HepG2 (cell line): ENCODE data around the gene SNX22. TPM values are rescaled to one million over a fixed set of nuclear protein-coding genes. Genes with fewer than 3 reads are reported as not detected.

Experiments
- AKAP8 ChIP-seq: sonication (generic); formaldehyde crosslinking; IDR thresholded peaks from 2 replicates; pipeline ENCODE4 v1.5.1; 2020; ENCODE audit warnings: mild to moderate bottlenecking, missing genetic modification reagents
- HHEX ChIP-seq: IDR thresholded peaks from 2 replicates; pipeline ENCODE4 v1.6.1; 2016; ENCODE audit warnings: control low read depth
- KDM2A ChIP-seq: sonication (generic); formaldehyde crosslinking; IDR thresholded peaks from 2 replicates; pipeline ENCODE4 v1.4.0; 2020; ENCODE audit warnings: low read depth, missing genetic modification reagents, borderline replicate concordance
- MIER2 ChIP-seq: IDR thresholded peaks from 2 replicates; pipeline ENCODE4 v1.6.1; 2016; ENCODE audit warnings: missing biosample characterization, missing genetic modification reagents
- polyA plus RNA-seq, 8 experiments: library from polyadenylated mRNA; depleted of rRNA in 3 of 8; stranded (reverse) in 7 of 8; unstranded in 1 of 8; fragments of >200 nt; fragmentation: Illumina TruSeq in 4 of 8; extraction: Trizol in 4 of 8; gene quantifications; 2 replicates each; pipeline versions ENCODE4 v1.2.1 to v1.2.3, GENCODE V29; 2011 to 2016; ENCODE audit warnings: low read depth in 4 of 8, missing spikeins in 1 of 8, mixed read lengths in 1 of 8; ENCODE audit not compliant: insufficient read depth in 1 of 8
- total RNA-seq, 5 experiments: library from RNA; depleted of rRNA; stranded (reverse); fragments of >200 nt; fragmentation: Illumina TruSeq; extraction: Trizol; gene quantifications; 2 replicates each; pipeline ENCODE4 v1.2.3, GENCODE V29; 2016; ENCODE audit warnings: low read depth in 1 of 5
- TF ChIP-seq, protein P1 (sequence below): IDR thresholded peaks from 2 replicates; pipeline ENCODE4 v1.4.0; 2020; ENCODE audit warnings: mild to moderate bottlenecking, missing genetic modification reagents
- TF ChIP-seq, protein P2 (sequence below): sonication (generic); formaldehyde crosslinking; IDR thresholded peaks from 2 replicates; pipeline ENCODE4 v1.4.0; 2020; ENCODE audit warnings: missing genetic modification reagents, mild to moderate bottlenecking, borderline replicate concordance
- TF ChIP-seq, protein P3 (sequence below): sonication (generic); formaldehyde crosslinking; conservative IDR thresholded peaks from 2 replicates; pipeline ENCODE4 v1.4.0; 2020; ENCODE audit warnings: mild to moderate bottlenecking, missing genetic modification reagents, moderate library complexity
- TF ChIP-seq, protein P4 (sequence below): sonication (generic); formaldehyde crosslinking; IDR thresholded peaks from 2 replicates; pipeline ENCODE4; 2020; ENCODE audit warnings: missing genetic modification reagents, mild to moderate bottlenecking, borderline replicate concordance
- TF ChIP-seq, protein P5 (sequence below): sonication (generic); formaldehyde crosslinking; IDR thresholded peaks from 2 replicates; pipeline ENCODE4 v1.5.1; 2020; ENCODE audit warnings: missing genetic modification reagents, mild to moderate bottlenecking, borderline replicate concordance
- TF ChIP-seq, protein P6 (sequence below): sonication (generic); formaldehyde crosslinking; IDR thresholded peaks from 2 replicates; pipeline ENCODE4 v1.4.0; 2020; ENCODE audit warnings: missing genetic modification reagents, borderline replicate concordance

The SNX22 gene
- total and polyA plus RNA-seq, 2 of the 13 experiments (the other 11 are each of a cell fraction or from before 2014, with no cell fraction given), result 2.3 to 5.5 TPM

DNA sequence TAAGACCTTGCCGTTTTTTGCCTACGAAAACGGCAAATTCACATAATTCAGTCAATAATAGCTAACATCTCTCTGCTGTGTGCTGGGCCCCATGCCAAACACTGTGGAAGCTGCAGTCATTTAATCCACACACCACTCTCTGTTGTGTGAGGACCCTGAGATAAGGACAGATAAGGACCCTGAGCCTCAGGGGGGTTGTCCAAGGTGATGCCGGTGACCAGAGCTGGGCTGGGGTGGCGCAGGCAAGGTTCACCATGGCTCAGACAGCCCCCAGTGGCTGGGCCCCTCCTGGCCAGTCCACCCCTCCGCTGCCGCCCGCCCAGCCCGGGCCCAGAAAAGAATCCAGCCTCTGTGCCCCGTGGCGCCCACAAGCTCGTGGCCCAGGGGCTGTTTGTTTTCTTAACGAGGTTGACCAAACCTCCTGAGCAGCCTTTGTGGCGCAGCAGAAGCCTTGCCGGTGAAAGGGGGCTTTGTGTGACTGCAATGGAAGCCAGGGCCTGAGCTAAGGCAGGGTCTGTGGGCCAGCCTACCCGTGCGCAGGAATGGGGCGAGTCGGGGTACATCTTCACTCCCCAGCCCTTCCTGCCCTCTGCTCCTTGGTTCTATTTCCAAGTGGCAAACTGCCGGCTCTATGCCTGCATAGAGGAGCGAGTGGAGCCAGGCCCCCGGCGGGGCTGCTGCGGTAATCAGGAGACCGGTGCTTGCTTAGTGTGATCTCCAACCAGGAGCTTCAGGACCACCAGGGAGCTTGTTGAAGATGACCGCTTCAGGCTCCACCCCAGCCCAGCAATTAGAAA is 4.4 kb upstream of the SNX22 start (continued):
- TF ChIP-seq, protein P1, sequence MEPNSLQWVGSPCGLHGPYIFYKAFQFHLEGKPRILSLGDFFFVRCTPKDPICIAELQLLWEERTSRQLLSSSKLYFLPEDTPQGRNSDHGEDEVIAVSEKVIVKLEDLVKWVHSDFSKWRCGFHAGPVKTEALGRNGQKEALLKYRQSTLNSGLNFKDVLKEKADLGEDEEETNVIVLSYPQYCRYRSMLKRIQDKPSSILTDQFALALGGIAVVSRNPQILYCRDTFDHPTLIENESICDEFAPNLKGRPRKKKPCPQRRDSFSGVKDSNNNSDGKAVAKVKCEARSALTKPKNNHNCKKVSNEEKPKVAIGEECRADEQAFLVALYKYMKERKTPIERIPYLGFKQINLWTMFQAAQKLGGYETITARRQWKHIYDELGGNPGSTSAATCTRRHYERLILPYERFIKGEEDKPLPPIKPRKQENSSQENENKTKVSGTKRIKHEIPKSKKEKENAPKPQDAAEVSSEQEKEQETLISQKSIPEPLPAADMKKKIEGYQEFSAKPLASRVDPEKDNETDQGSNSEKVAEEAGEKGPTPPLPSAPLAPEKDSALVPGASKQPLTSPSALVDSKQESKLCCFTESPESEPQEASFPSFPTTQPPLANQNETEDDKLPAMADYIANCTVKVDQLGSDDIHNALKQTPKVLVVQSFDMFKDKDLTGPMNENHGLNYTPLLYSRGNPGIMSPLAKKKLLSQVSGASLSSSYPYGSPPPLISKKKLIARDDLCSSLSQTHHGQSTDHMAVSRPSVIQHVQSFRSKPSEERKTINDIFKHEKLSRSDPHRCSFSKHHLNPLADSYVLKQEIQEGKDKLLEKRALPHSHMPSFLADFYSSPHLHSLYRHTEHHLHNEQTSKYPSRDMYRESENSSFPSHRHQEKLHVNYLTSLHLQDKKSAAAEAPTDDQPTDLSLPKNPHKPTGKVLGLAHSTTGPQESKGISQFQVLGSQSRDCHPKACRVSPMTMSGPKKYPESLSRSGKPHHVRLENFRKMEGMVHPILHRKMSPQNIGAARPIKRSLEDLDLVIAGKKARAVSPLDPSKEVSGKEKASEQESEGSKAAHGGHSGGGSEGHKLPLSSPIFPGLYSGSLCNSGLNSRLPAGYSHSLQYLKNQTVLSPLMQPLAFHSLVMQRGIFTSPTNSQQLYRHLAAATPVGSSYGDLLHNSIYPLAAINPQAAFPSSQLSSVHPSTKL (CRISPR knock-in tag), result peak; percentile 58; the same call in 1 of the 2 replicates
- TF ChIP-seq, protein P2, sequence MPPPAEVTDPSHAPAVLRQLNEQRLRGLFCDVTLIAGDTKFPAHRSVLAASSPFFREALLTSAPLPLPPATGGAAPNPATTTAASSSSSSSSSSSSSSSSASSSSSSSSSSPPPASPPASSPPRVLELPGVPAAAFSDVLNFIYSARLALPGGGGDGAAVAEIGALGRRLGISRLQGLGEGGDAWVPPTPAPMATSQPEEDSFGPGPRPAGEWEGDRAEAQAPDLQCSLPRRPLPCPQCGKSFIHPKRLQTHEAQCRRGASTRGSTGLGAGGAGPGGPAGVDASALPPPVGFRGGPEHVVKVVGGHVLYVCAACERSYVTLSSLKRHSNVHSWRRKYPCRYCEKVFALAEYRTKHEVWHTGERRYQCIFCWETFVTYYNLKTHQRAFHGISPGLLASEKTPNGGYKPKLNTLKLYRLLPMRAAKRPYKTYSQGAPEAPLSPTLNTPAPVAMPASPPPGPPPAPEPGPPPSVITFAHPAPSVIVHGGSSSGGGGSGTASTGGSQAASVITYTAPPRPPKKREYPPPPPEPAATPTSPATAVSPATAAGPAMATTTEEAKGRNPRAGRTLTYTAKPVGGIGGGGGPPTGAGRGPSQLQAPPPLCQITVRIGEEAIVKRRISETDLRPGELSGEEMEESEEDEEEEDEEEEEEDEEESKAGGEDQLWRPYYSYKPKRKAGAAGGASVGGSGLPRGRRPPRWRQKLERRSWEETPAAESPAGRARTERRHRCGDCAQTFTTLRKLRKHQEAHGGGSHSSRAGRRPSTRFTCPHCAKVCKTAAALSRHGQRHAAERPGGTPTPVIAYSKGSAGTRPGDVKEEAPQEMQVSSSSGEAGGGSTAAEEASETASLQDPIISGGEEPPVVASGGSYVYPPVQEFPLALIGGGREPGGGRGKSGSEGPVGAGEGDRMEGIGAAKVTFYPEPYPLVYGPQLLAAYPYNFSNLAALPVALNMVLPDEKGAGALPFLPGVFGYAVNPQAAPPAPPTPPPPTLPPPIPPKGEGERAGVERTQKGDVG (CRISPR knock-in tag), result peak; percentile 73; the same call in 1 of the 2 replicates
- TF ChIP-seq, protein P3, sequence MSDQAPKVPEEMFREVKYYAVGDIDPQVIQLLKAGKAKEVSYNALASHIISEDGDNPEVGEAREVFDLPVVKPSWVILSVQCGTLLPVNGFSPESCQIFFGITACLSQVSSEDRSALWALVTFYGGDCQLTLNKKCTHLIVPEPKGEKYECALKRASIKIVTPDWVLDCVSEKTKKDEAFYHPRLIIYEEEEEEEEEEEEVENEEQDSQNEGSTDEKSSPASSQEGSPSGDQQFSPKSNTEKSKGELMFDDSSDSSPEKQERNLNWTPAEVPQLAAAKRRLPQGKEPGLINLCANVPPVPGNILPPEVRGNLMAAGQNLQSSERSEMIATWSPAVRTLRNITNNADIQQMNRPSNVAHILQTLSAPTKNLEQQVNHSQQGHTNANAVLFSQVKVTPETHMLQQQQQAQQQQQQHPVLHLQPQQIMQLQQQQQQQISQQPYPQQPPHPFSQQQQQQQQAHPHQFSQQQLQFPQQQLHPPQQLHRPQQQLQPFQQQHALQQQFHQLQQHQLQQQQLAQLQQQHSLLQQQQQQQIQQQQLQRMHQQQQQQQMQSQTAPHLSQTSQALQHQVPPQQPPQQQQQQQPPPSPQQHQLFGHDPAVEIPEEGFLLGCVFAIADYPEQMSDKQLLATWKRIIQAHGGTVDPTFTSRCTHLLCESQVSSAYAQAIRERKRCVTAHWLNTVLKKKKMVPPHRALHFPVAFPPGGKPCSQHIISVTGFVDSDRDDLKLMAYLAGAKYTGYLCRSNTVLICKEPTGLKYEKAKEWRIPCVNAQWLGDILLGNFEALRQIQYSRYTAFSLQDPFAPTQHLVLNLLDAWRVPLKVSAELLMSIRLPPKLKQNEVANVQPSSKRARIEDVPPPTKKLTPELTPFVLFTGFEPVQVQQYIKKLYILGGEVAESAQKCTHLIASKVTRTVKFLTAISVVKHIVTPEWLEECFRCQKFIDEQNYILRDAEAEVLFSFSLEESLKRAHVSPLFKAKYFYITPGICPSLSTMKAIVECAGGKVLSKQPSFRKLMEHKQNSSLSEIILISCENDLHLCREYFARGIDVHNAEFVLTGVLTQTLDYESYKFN (CRISPR knock-in tag), result peak; percentile 69
- TF ChIP-seq, protein P4, sequence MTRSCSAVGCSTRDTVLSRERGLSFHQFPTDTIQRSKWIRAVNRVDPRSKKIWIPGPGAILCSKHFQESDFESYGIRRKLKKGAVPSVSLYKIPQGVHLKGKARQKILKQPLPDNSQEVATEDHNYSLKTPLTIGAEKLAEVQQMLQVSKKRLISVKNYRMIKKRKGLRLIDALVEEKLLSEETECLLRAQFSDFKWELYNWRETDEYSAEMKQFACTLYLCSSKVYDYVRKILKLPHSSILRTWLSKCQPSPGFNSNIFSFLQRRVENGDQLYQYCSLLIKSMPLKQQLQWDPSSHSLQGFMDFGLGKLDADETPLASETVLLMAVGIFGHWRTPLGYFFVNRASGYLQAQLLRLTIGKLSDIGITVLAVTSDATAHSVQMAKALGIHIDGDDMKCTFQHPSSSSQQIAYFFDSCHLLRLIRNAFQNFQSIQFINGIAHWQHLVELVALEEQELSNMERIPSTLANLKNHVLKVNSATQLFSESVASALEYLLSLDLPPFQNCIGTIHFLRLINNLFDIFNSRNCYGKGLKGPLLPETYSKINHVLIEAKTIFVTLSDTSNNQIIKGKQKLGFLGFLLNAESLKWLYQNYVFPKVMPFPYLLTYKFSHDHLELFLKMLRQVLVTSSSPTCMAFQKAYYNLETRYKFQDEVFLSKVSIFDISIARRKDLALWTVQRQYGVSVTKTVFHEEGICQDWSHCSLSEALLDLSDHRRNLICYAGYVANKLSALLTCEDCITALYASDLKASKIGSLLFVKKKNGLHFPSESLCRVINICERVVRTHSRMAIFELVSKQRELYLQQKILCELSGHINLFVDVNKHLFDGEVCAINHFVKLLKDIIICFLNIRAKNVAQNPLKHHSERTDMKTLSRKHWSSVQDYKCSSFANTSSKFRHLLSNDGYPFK (CRISPR knock-in tag), result peak; percentile 48; the same call in 1 of the 2 replicates
- TF ChIP-seq AKAP8 (peak; percentile 57; the same call in 1 of the 2 replicates), KDM2A (CRISPR knock-in tag) (peak; percentile 90), HHEX (CRISPR knock-in tag) (no peak), MIER2 (CRISPR knock-in tag) (no peak)
- TF ChIP-seq, protein P5, sequence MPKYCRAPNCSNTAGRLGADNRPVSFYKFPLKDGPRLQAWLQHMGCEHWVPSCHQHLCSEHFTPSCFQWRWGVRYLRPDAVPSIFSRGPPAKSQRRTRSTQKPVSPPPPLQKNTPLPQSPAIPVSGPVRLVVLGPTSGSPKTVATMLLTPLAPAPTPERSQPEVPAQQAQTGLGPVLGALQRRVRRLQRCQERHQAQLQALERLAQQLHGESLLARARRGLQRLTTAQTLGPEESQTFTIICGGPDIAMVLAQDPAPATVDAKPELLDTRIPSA (CRISPR knock-in tag), result no peak
- TF ChIP-seq, protein P6, sequence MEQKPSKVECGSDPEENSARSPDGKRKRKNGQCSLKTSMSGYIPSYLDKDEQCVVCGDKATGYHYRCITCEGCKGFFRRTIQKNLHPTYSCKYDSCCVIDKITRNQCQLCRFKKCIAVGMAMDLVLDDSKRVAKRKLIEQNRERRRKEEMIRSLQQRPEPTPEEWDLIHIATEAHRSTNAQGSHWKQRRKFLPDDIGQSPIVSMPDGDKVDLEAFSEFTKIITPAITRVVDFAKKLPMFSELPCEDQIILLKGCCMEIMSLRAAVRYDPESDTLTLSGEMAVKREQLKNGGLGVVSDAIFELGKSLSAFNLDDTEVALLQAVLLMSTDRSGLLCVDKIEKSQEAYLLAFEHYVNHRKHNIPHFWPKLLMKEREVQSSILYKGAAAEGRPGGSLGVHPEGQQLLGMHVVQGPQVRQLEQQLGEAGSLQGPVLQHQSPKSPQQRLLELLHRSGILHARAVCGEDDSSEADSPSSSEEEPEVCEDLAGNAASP (CRISPR knock-in tag), result peak; percentile 65; the same call in 1 of the 2 replicates
